Lower leg skin (tissue), 4 donors: ENCODE measurements around the gene LCA5. TPM values are rescaled to one million over a fixed set of nuclear protein-coding genes. Genes with fewer than 3 reads are reported as not detected.
"Not testable (repeated sequence)": the region's sequence is repeated elsewhere in the genome, so short reads cannot be mapped to it uniquely, and the experiment has no call there.

Experiments used
- DNase-seq, 2 donors: peaks; one replicate each; pipeline ENCODE4 v3.0.0-alpha.2; 2019; ENCODE audit warnings: low spot score in 2 of 2
- H3K4me3 ChIP-seq: fragments of 200-600 bp; sonication (generic); 2 replicates; pipeline ENCODE4 v1.5.1; 2017; ENCODE audit warnings: mild to moderate bottlenecking, low read depth; ENCODE audit not compliant: poor library complexity, severe bottlenecking
- CTCF ChIP-seq, 3 donors: fragments of 450-650 bp; IDR thresholded peaks; one replicate each; pipeline ENCODE4 v1.5.1; 2016; ENCODE audit warnings: antibody characterized with exemption in 3 of 3, mild to moderate bottlenecking in 3 of 3, moderate library complexity in 2 of 3
- POLR2A ChIP-seq, 2 donors: fragments of 450-650 bp; IDR thresholded peaks; one replicate each; pipeline ENCODE4 v1.6.1; 2016 to 2017; ENCODE audit warnings: antibody characterized with exemption in 2 of 2, mild to moderate bottlenecking in 1 of 2, moderate library complexity in 1 of 2
- WGBS, 2 donors: methylation state at CpG; one replicate each; pipeline ENCODE4 v1.1.5; 2018; 5-methylcytosine and 5-hydroxymethylcytosine counted together
- intact Hi-C: fragments of 100-400 bp; cut with DNase I; formaldehyde crosslinking; loops from one replicate; pipeline ENCODE4 v1.15.0; 2023; ENCODE audit warnings: low total_unique reads
- total RNA-seq, 4 donors: library from RNA; depleted of rRNA; stranded (reverse); fragments of >200 nt; gene quantifications; one replicate each; pipeline ENCODE4 v1.1.0, GENCODE V29; 2016

Gene LCA5
- 1 to 10 TPM; 1.8 to 2.8 (median 2.2) TPM for total RNA-seq

GRCh38 chr6:79536954-79537747 is at the start of gene LCA5:
LCA5 (minus strand) TSS chr6:79537430; CDS start chr6:79518894, 18,536 bp downstream.
- peak; percentile 95 to 98 for DNase-seq
- WGBS, 2 donors: 0% methylated on average over 53 to 56 of the region's 56 CpGs
- H3K4me3 ChIP-seq: peak within 1 kb of the TSS; percentile 93
- intact Hi-C loops: no loop called here
- no peak for TF ChIP-seq CTCF (IDR thresholded peaks at IDR 0.05)

GRCh38 chr6:79586548-79586947 is 49.3 kb upstream of the LCA5 start:
- DNase-seq: no peak
- intact Hi-C loops: no loop called here
- TF ChIP-seq CTCF (IDR thresholded peaks at IDR 0.05) (no peak), POLR2A (IDR thresholded peaks at IDR 0.05) (no peak)
- no peak overlapping the region for H3K4me3 ChIP-seq

GRCh38 chr6:79584332-79584731 is 47.1 kb upstream of the LCA5 start:
- intact Hi-C loops: no loop called here
- no peak for DNase-seq
- TF ChIP-seq POLR2A (IDR thresholded peaks at IDR 0.05) (no peak), CTCF (IDR thresholded peaks at IDR 0.05) (no peak)
- no peak overlapping the region for H3K4me3 ChIP-seq
- WGBS, 2 donors: 72 to 81% methylated on average over 2 of the region's 2 CpGs

- intact Hi-C loops, DNase-seq, H3K4me3 ChIP-seq: not testable (repeated sequence)
- WGBS, 2 donors: 87 to 94% methylated on average over 6 of the region's 6 CpGs
Observed at GRCh38 chr6:79577926-79578325, 40.7 kb upstream of the LCA5 start.

- H3K4me3 ChIP-seq: no peak overlapping the region
- no peak for DNase-seq
- 95 to 96% methylated on average over 1 of the region's 1 CpG for WGBS, 2 donors
- TF ChIP-seq CTCF (IDR thresholded peaks at IDR 0.05): no peak
- no peak for TF ChIP-seq POLR2A (IDR thresholded peaks at IDR 0.05)
- intact Hi-C loops: no loop called here
Observed at GRCh38 chr6:79574630-79575225, 37.5 kb upstream of the LCA5 start.

- 95 to 97% methylated on average over 1 of the region's 1 CpG for WGBS, 2 donors
- no peak overlapping the region for H3K4me3 ChIP-seq
- no peak for DNase-seq
- intact Hi-C loops: no loop called here
- TF ChIP-seq CTCF (IDR thresholded peaks at IDR 0.05): no peak
- no peak for TF ChIP-seq POLR2A (IDR thresholded peaks at IDR 0.05)
Observed at GRCh38 chr6:79574174-79574573, 36.9 kb upstream of the LCA5 start.
